OCI-LY1 (cell line): ENCODE measurements around the gene ACSL4.

Experiments
- H2AFZ ChIP-seq: fragments of 200-600 bp; sonication (generic), shearing (Covaris generic); 2 replicates; pipeline ENCODE4 v1.6.0; 2014; ENCODE audit warnings: antibody characterized with exemption, mild to moderate bottlenecking, low read length
- H3F3A ChIP-seq: fragments of 200-600 bp; sonication (generic), shearing (Covaris generic); 2 replicates; pipeline ENCODE4 v1.6.0; 2014; ENCODE audit warnings: mild to moderate bottlenecking, antibody characterized with exemption, low read length, moderate library complexity; ENCODE audit not compliant: insufficient read depth
- H3K27ac ChIP-seq: fragments of 200-600 bp; sonication (generic); 2 replicates; pipeline ENCODE4 v1.5.1; 2014; ENCODE audit warnings: low read length, mixed run types, mild to moderate bottlenecking, low read depth; ENCODE audit not compliant: poor library complexity, severe bottlenecking
- H3K27me3 ChIP-seq: fragments of 200-600 bp; sonication (generic); 2 replicates; pipeline ENCODE4 v1.6.0; 2014; ENCODE audit warnings: antibody characterized with exemption, mild to moderate bottlenecking, low read length, moderate library complexity; ENCODE audit not compliant: insufficient read depth
- H3K36me3 ChIP-seq: fragments of 200-600 bp; sonication (generic); 2 replicates; pipeline ENCODE4 v1.6.1; 2014; ENCODE audit warnings: mild to moderate bottlenecking, antibody characterized with exemption, low read length, moderate library complexity, mixed read lengths; ENCODE audit not compliant: insufficient read depth
- H3K4me1 ChIP-seq: fragments of 200-600 bp; sonication (generic); 2 replicates; pipeline ENCODE4 v1.5.1; 2014; ENCODE audit warnings: mild to moderate bottlenecking, low read length, moderate library complexity; ENCODE audit not compliant: insufficient read depth, severe bottlenecking
- H3K4me2 ChIP-seq: fragments of 200-600 bp; sonication (generic), shearing (Covaris generic); 2 replicates; pipeline ENCODE4 v1.6.1; 2014; ENCODE audit warnings: low read length
- H3K4me3 ChIP-seq: fragments of 200-600 bp; sonication (generic); 2 replicates; pipeline ENCODE4 v1.5.1; 2014; ENCODE audit warnings: low read length, low read depth, mild to moderate bottlenecking, mixed read lengths; ENCODE audit not compliant: poor library complexity, severe bottlenecking
- H3K79me2 ChIP-seq: fragments of 200-600 bp; shearing (Covaris generic); 2 replicates; pipeline ENCODE4 v1.6.1; 2016; ENCODE audit warnings: mixed run types, low read length, mixed read lengths; ENCODE audit not compliant: insufficient read depth
- H3K9ac ChIP-seq: fragments of 200-600 bp; sonication (generic), shearing (Covaris generic); 2 replicates; pipeline ENCODE4 v1.6.1; 2014; ENCODE audit warnings: mild to moderate bottlenecking, low read length, mixed read lengths
- H3K9me2 ChIP-seq: fragments of 200-600 bp; sonication (generic), shearing (Covaris generic); 2 replicates; pipeline ENCODE4 v1.6.1; 2014; ENCODE audit warnings: low read depth, mild to moderate bottlenecking, low read length, mixed read lengths
- H3K9me3 ChIP-seq: fragments of 200-600 bp; shearing (Covaris generic); 2 replicates; pipeline ENCODE4 v1.6.1; 2014; ENCODE audit warnings: low read length, mixed read lengths
- H4K20me1 ChIP-seq: fragments of 200-600 bp; sonication (generic), shearing (Covaris generic); 2 replicates; pipeline ENCODE4 v1.6.0; 2016; ENCODE audit warnings: mild to moderate bottlenecking, low read length; ENCODE audit not compliant: insufficient read depth
- CTCF ChIP-seq: fragments of 200-600 bp; sonication (generic), shearing (Covaris generic); IDR thresholded peaks from 2 replicates; pipeline ENCODE4 v1.5.1; 2017; ENCODE audit warnings: mild to moderate bottlenecking, antibody characterized with exemption, low read length, moderate library complexity, mixed read lengths
- EZH2 ChIP-seq: fragments of 200-600 bp; sonication (generic), shearing (Covaris generic); IDR thresholded peaks from 2 replicates; pipeline ENCODE4 v1.8.0; 2017; ENCODE audit warnings: borderline replicate concordance, mixed run types, mild to moderate bottlenecking, antibody characterized with exemption, low read length, moderate library complexity, mixed read lengths

Gene ACSL4

GRCh38 chrX:109619771-109620170, 113.3 kb downstream of the ACSL4 start:
- H4K20me1 ChIP-seq: no peaks in the 10 kb centered on the region
- H3K9me3 ChIP-seq: no peaks in the 10 kb centered on the region
- TF ChIP-seq EZH2 (no peak), CTCF (no peak)
- no peaks in the 10 kb centered on the region for H3K36me3 ChIP-seq
- H3K27ac ChIP-seq: no peak overlapping the region
- H3K9ac ChIP-seq: no peak overlapping the region
- no peak overlapping the region for H2AFZ ChIP-seq
- no peak overlapping the region for H3K4me3 ChIP-seq
- no peaks in the 10 kb centered on the region for H3K9me2 ChIP-seq
- H3F3A ChIP-seq: no peaks in the 10 kb centered on the region
- H3K79me2 ChIP-seq: no peaks in the 10 kb centered on the region
- H3K4me1 ChIP-seq: no peaks in the 10 kb centered on the region
- H3K4me2 ChIP-seq: no peak overlapping the region
- H3K27me3 ChIP-seq: no peaks in the 10 kb centered on the region

DNA sequence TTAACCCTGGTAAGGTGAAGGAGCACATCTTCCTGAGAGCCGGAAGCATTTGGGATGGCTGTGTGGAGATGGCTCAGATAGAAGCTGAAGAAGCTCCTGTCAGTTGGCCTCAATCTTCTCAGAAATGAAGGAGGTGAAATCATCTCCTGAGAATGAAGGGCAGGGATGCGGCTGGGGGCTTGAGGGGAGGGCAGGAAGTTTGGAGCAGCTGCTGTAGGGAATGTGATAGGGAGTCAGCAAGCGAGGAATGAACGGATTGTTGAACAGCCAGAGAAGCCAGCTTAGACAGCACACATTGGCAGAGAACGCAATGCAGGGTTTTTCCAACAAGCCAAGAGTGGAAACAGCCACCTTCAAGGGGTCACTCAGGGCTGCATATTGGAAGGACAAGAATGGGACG, 118.1 kb downstream of the ACSL4 start:
- Histone ChIP-seq H3K4me3 (no peak overlapping the region), H3K4me2 (no peak overlapping the region), H3K36me3 (no peaks in the 10 kb centered on the region), H3K9me2 (no peaks in the 10 kb centered on the region), H2AFZ (no peak overlapping the region), H3F3A (no peaks in the 10 kb centered on the region), H3K79me2 (no peaks in the 10 kb centered on the region), H3K27me3 (no peaks in the 10 kb centered on the region), H3K9ac (no peak overlapping the region), H4K20me1 (no peaks in the 10 kb centered on the region), H3K4me1 (no peaks in the 10 kb centered on the region), H3K27ac (no peak overlapping the region), H3K9me3 (no peaks in the 10 kb centered on the region)
- TF ChIP-seq CTCF (no peak), EZH2 (no peak)

GRCh38 chrX:109601486-109601885, 131.6 kb downstream of the ACSL4 start:
- no peaks in the 10 kb centered on the region for H4K20me1 ChIP-seq
- H3K27me3 ChIP-seq: no peaks in the 10 kb centered on the region
- TF ChIP-seq CTCF (no peak), EZH2 (no peak)
- H3K9ac ChIP-seq: no peak overlapping the region
- no peaks in the 10 kb centered on the region for H3K79me2 ChIP-seq
- H3K27ac ChIP-seq: no peak overlapping the region
- H3K9me3 ChIP-seq: no peaks in the 10 kb centered on the region
- H3K4me1 ChIP-seq: no peaks in the 10 kb centered on the region
- H3F3A ChIP-seq: no peaks in the 10 kb centered on the region
- no peak overlapping the region for H3K4me3 ChIP-seq
- no peak overlapping the region for H2AFZ ChIP-seq
- H3K4me2 ChIP-seq: no peak overlapping the region
- no peaks in the 10 kb centered on the region for H3K36me3 ChIP-seq
- H3K9me2 ChIP-seq: no peaks in the 10 kb centered on the region
